Measurements from ENCODE around the gene TMEM150A. TPM values are rescaled to one million over a fixed set of nuclear protein-coding genes. Genes with fewer than 3 reads are reported as not detected.

TMEM150A gene
- polyA plus RNA-seq, 2 of the 4 experiments (the other 2 are of a cell fraction): 8.5 to 10.9 TPM

GRCh38 chr2:85644909-85645308 is 42.4 kb upstream of the TMEM150A start:
- H3K4me2 ChIP-seq: no peak overlapping the region
- ChIA-PET CTCF (interaction anchor here (1.1 to 8.8 kb wide), 3 partner anchors 8 to 72 kb away, joined by 3 to 126 read pairs (median 111); no protein-coding TSS in a partner anchor), POLR2A (interaction anchor here (0.6 kb wide), 1 partner anchor 414 kb away, joined by 3 read pairs; no protein-coding TSS in a partner anchor)
- H3K4me3 ChIP-seq: no peak overlapping the region
- peaks cover 22% of the 10 kb centered on the region for H3K4me1 ChIP-seq
- 93% methylated on average over 8 of the region's 8 CpGs for WGBS (ENCODE audit: missing lambda C conversion rate)
- no peak for ATAC-seq
- no peak overlapping the region for H3K27ac ChIP-seq
- no peak for TF ChIP-seq FOXS1 (CRISPR knock-in tag; IDR thresholded peaks at IDR 0.05)
- TF ChIP-seq CBX8 (IDR thresholded peaks at IDR 0.05): no peak
- no peak for TF ChIP-seq HMGXB4 (CRISPR knock-in tag; IDR thresholded peaks at IDR 0.05; ENCODE audit: borderline replicate concordance)
- TF ChIP-seq ZFP36 (IDR thresholded peaks at IDR 0.05; ENCODE audit: borderline replicate concordance, partially characterized antibody): no peak
- TF ChIP-seq ELK1 (IDR thresholded peaks at IDR 0.05; ENCODE audit: low read depth, low read length): no peak
- no peak for TF ChIP-seq NFE2L2 (conservative IDR thresholded peaks at IDR 0.05; ENCODE audit: low read length)
- TF ChIP-seq HES2 (IDR thresholded peaks at IDR 0.05): no peak
- no peak for TF ChIP-seq KDM5A (IDR thresholded peaks at IDR 0.05)
- TF ChIP-seq RFX5 (IDR thresholded peaks at IDR 0.05): no peak
- TF ChIP-seq FOSB (CRISPR knock-in tag; IDR thresholded peaks at IDR 0.05): no peak
- no peak for TF ChIP-seq SREBF2 (IDR thresholded peaks at IDR 0.05)
- no peak for DNase-seq (ENCODE audit: low read depth in 1 of 2, low spot score in 1 of 2)
- no peaks in the 10 kb centered on the region for H3K9me3 ChIP-seq
- no peak for FAIRE-seq

GRCh38 chr2:85642725-85643124 is 40.2 kb upstream of the TMEM150A start:
- FAIRE-seq (no peak), DNase-seq (ENCODE audit: low read depth in 1 of 2, low spot score in 1 of 2) (no peak), ATAC-seq (no peak)
- CTCF ChIA-PET: interaction anchor here (0.7 to 2.0 kb wide), 6 partner anchors 15 to 438 kb away, joined by 3 to 9 read pairs (median 4); no protein-coding TSS in a partner anchor
- Histone ChIP-seq H3K9me3 (no peaks in the 10 kb centered on the region), H3K27ac (no peak overlapping the region), H3K4me3 (no peak overlapping the region), H3K4me1 (peaks cover 1% of the 10 kb centered on the region; the same call in 1 of the 3 replicates), H3K4me2 (no peak overlapping the region)
- POLR2A ChIA-PET: no interaction called here
- 89% methylated on average over 3 of the region's 3 CpGs for WGBS (ENCODE audit: missing lambda C conversion rate)
- TF ChIP-seq BCL3 (IDR thresholded peaks at IDR 0.05) (no peak), ZC3H11A (IDR thresholded peaks at IDR 0.05) (no peak), HOXA7 (CRISPR knock-in tag; IDR thresholded peaks at IDR 0.05) (no peak), HES2 (IDR thresholded peaks at IDR 0.05) (no peak), CHD4 (IDR thresholded peaks at IDR 0.05; ENCODE audit: borderline replicate concordance) (no peak), JUNB (IDR thresholded peaks at IDR 0.05) (no peak), BHLHE40 (IDR thresholded peaks at IDR 0.05; ENCODE audit: low read depth, low read length) (no peak), KDM1A (IDR thresholded peaks at IDR 0.05; ENCODE audit: low read depth) (no peak), CBX2 (IDR thresholded peaks at IDR 0.05; ENCODE audit: borderline replicate concordance, low read depth) (no peak), ATOH8 (CRISPR knock-in tag; IDR thresholded peaks at IDR 0.05; ENCODE audit: low read depth) (no peak), POLR2AphosphoS2 (conservative IDR thresholded peaks at IDR 0.05; ENCODE audit: low read length) (no peak), CBX8 (IDR thresholded peaks at IDR 0.05) (no peak), ZFP36 (IDR thresholded peaks at IDR 0.05; ENCODE audit: borderline replicate concordance, partially characterized antibody) (no peak), TP53 (CRISPR knock-in tag; IDR thresholded peaks at IDR 0.05) (no peak), ZSCAN20 (CRISPR knock-in tag; IDR thresholded peaks at IDR 0.05) (no peak), KDM5A (IDR thresholded peaks at IDR 0.05) (no peak), PBX3 (IDR thresholded peaks at IDR 0.05) (no peak)
